Hepatocyte (in vitro differentiated cells): ENCODE results near the gene DDX1. TPM values are rescaled to one million over a fixed set of nuclear protein-coding genes. Genes with fewer than 3 reads are reported as not detected.

Source experiments
- DNase-seq: peaks from one replicate; pipeline ENCODE4 v3.0.0-alpha.2; 2016; ENCODE audit warnings: low spot score
- H2AFZ ChIP-seq: fragments of 200-600 bp; sonication (generic); 2 replicates; pipeline ENCODE4 v1.6.0; 2016; ENCODE audit warnings: antibody characterized with exemption, mild to moderate bottlenecking
- H3K27ac ChIP-seq: fragments of 200-600 bp; sonication (generic); 2 replicates; pipeline ENCODE4 v1.5.1; 2016; ENCODE audit warnings: mild to moderate bottlenecking
- H3K27me3 ChIP-seq: fragments of 200-600 bp; sonication (generic); 2 replicates; pipeline ENCODE4 v1.6.1; 2016
- H3K36me3 ChIP-seq: fragments of 200-600 bp; sonication (generic); replicated peaks from 2 replicates; pipeline ENCODE4 v1.5.1; 2016; ENCODE audit warnings: low read depth; ENCODE audit not compliant: insufficient read depth
- H3K4me1 ChIP-seq: fragments of 200-600 bp; sonication (generic); 2 replicates; pipeline ENCODE4 v1.5.1; 2016; ENCODE audit warnings: mild to moderate bottlenecking, moderate library complexity; ENCODE audit not compliant: insufficient read depth
- H3K4me2 ChIP-seq: fragments of 200-600 bp; sonication (generic); 2 replicates; pipeline ENCODE4 v1.6.0; 2016
- H3K4me3 ChIP-seq: fragments of 200-600 bp; sonication (generic); 2 replicates; pipeline ENCODE4 v1.5.1; 2016; ENCODE audit warnings: mild to moderate bottlenecking
- H3K79me2 ChIP-seq: fragments of 200-600 bp; sonication (generic); 2 replicates; pipeline ENCODE4 v1.6.0; 2017; ENCODE audit warnings: mild to moderate bottlenecking
- H3K9me2 ChIP-seq: fragments of 200-600 bp; sonication (generic); replicated peaks from 2 replicates; pipeline ENCODE4 v1.6.0; 2017; ENCODE audit warnings: mild to moderate bottlenecking; ENCODE audit not compliant: insufficient read depth
- H3K9me3 ChIP-seq: fragments of 200-600 bp; sonication (generic); 2 replicates; pipeline ENCODE4 v1.5.1; 2016; ENCODE audit warnings: low read depth, mild to moderate bottlenecking
- H4K20me1 ChIP-seq: fragments of 200-600 bp; sonication (generic); 2 replicates; pipeline ENCODE4 v1.6.0; 2016; ENCODE audit warnings: mild to moderate bottlenecking; ENCODE audit not compliant: insufficient read depth, poor library complexity, severe bottlenecking
- CTCF ChIP-seq: fragments of 200-600 bp; sonication (generic); IDR thresholded peaks from 2 replicates; pipeline ENCODE4 v1.5.1; 2016; ENCODE audit warnings: antibody characterized with exemption, mild to moderate bottlenecking; ENCODE audit not compliant: poor library complexity
- EZH2 ChIP-seq: fragments of 200-600 bp; sonication (generic); IDR thresholded peaks from 2 replicates; pipeline ENCODE4 v1.6.1; 2016; ENCODE audit warnings: antibody characterized with exemption, mild to moderate bottlenecking, borderline replicate concordance
- EZH2phosphoT487 ChIP-seq: fragments of 200-600 bp; sonication (generic); IDR thresholded peaks from one replicate; pipeline ENCODE4 v1.6.1; 2018; ENCODE audit warnings: antibody characterized with exemption, mild to moderate bottlenecking, low read depth, moderate library complexity; ENCODE audit not compliant: unreplicated experiment, severe bottlenecking
- WGBS: methylation state at CpG from one replicate; pipeline ENCODE4 v1.1.6; 2016; ENCODE audit warnings: low lambda C conversion rate; ENCODE audit errors: missing lambda C conversion rate; 5-methylcytosine and 5-hydroxymethylcytosine counted together
- polyA plus RNA-seq: library from polyadenylated mRNA; unstranded; fragments of >200 nt; fragmentation: Nextera tagmentation; extraction: Ambion mirVana; gene quantifications from 2 replicates; pipeline ENCODE4 v1.2.1, GENCODE V29; 2016
- total RNA-seq: library from RNA; depleted of rRNA; stranded (reverse); fragments of >200 nt; gene quantifications from 2 replicates; pipeline ENCODE4 v1.2.3, GENCODE V29; 2014

DDX1 gene
- total and polyA plus RNA-seq, 2 experiments from 2014 or later: 70.2 to 76.2 TPM

- WGBS: 95% methylated on average over 8 of the region's 8 CpGs
- Histone ChIP-seq H4K20me1 (no peaks in the 10 kb centered on the region), H3K27me3 (no peaks in the 10 kb centered on the region), H3K4me3 (no peak overlapping the region), H3K9me2 (no peaks in the 10 kb centered on the region), H3K36me3 (peaks cover 5% of the 10 kb centered on the region), H3K4me1 (no peaks in the 10 kb centered on the region), H3K4me2 (no peak overlapping the region), H3K27ac (no peak overlapping the region), H2AFZ (no peak overlapping the region), H3K9me3 (no peaks in the 10 kb centered on the region), H3K79me2 (no peaks in the 10 kb centered on the region)
- TF ChIP-seq EZH2phosphoT487 (no peak), EZH2 (no peak), CTCF (no peak)
- no peak for DNase-seq
Measured at GRCh38 chr2:15606481-15607441, 15.1 kb downstream of the DDX1 start.

- Histone ChIP-seq H3K9me3 (no peaks in the 10 kb centered on the region), H3K4me1 (no peaks in the 10 kb centered on the region)
Measured at GRCh38 chr2:15607709-15608391, 16.2 kb downstream of the DDX1 start.

GRCh38 chr2:15608392-15608761 is 16.7 kb downstream of the DDX1 start:
- H3K27me3 ChIP-seq: no peaks in the 10 kb centered on the region

More at GRCh38 chr2:15607709-15608391, 16.2 kb downstream of the DDX1 start:
- no peak for DNase-seq
- Histone ChIP-seq H3K27me3 (no peaks in the 10 kb centered on the region), H3K9me2 (no peaks in the 10 kb centered on the region), H2AFZ (no peak overlapping the region), H3K27ac (no peak overlapping the region), H3K79me2 (no peaks in the 10 kb centered on the region), H3K36me3 (peaks cover 5% of the 10 kb centered on the region), H4K20me1 (no peaks in the 10 kb centered on the region), H3K4me2 (no peak overlapping the region), H3K4me3 (no peak overlapping the region)
- TF ChIP-seq EZH2: no peak
- TF ChIP-seq CTCF: no peak
- TF ChIP-seq EZH2phosphoT487: no peak
- WGBS: over 99% methylated on average over 7 of the region's 7 CpGs

More at GRCh38 chr2:15608392-15608761, 16.7 kb downstream of the DDX1 start:
- Histone ChIP-seq H4K20me1 (no peaks in the 10 kb centered on the region), H3K4me3 (no peak overlapping the region), H3K36me3 (peaks cover 6% of the 10 kb centered on the region), H3K9me3 (no peaks in the 10 kb centered on the region), H3K4me1 (no peaks in the 10 kb centered on the region), H2AFZ (no peak overlapping the region), H3K27ac (no peak overlapping the region), H3K4me2 (no peak overlapping the region), H3K79me2 (no peaks in the 10 kb centered on the region), H3K9me2 (no peaks in the 10 kb centered on the region)
- no peak for DNase-seq
- 100% methylated on average over 4 of the region's 4 CpGs for WGBS
- TF ChIP-seq EZH2: no peak
- TF ChIP-seq CTCF: no peak
- TF ChIP-seq EZH2phosphoT487: no peak
